ENCODE measurements around the gene NDUFAF7. TPM values are rescaled to one million over a fixed set of nuclear protein-coding genes. Genes with fewer than 3 reads are reported as not detected.
"Not testable (repeated sequence)": the region's sequence is repeated elsewhere in the genome, so short reads cannot be mapped to it uniquely, and the experiment has no call there.

NDUFAF7 gene
- total RNA-seq, 3 donors from 2014 or later = 16.4 to 22.1 (median 17.9) TPM

DNA sequence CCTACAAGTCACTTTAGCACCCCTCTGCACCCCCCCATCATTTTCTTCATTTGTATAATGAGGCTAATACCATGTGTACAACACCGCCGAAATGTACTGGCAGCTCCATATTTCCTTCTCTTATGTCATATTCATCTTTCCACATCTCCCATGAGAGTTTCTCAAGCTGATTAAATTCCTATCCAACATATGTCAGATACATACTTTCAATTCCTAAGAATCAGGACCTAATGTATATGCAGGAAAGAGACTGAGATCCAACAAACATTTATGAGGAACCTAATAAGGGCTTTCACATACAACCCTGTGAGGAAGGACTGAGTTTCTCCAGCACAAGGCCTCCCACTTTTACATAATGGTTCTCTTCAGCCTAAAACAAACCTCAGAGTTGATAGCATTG, 51.3 kb downstream of the NDUFAF7 start:
- no peaks in the 10 kb centered on the region for H3K4me1 Mint-ChIP-seq (ENCODE audit: low read depth)
- H3K4me3 Mint-ChIP-seq = no peak overlapping the region
- H3K27me3 Mint-ChIP-seq (ENCODE audit: low read depth) = no peaks in the 10 kb centered on the region
- H3K36me3 Mint-ChIP-seq (ENCODE audit: insufficient read depth) = peaks cover 22% of the 10 kb centered on the region
- ATAC-seq (no peak), DNase-seq (no peak)
- no peaks in the 10 kb centered on the region for H3K9me3 Mint-ChIP-seq

DNA sequence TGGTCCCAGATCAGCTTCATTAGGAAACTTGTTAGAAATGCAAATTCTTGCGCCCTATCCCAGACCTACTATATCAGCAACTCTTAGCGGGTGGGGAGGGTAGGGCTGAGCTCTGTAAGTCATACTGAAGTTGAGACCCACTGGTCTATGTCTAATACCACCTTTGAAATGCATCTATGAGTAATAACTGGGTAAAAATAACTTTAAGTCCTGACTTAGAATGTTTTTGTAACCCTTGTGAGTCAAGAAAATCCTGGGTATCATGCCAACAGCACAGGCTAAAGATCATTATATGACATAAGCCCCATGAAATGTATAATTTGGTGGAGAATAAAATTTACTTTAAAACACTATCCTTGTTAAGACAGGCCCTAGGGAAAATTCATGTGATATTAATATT, 51.7 kb downstream of the NDUFAF7 start:
- Mint-ChIP-seq H3K9me3 (no peaks in the 10 kb centered on the region), H3K27me3 (ENCODE audit: low read depth) (no peaks in the 10 kb centered on the region), H3K4me1 (ENCODE audit: low read depth) (no peaks in the 10 kb centered on the region), H3K36me3 (ENCODE audit: insufficient read depth) (peaks cover 26% of the 10 kb centered on the region), H3K4me3 (no peak overlapping the region)
- ATAC-seq (no peak), DNase-seq (no peak)

DNA sequence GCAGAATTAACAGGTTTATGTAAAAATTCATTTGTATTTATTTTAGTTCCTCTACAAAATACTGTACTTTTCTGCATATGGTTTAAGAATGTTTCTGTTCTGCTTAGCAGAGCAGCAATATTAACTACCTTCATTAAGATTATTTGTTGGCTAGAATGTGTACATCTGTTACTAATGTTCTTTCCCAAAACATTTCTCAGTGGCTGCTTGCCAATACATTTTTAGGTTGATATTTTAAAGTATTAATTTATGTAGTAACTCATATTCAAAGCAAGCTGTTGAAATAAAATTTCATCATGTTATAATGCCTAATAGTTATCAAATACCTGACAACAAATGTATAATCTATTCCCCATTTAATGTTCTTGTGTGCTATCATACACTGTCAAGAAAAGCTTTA, 52.9 kb downstream of the NDUFAF7 start:
- peaks cover 27% of the 10 kb centered on the region for H3K36me3 Mint-ChIP-seq (ENCODE audit: insufficient read depth)
- no peaks in the 10 kb centered on the region for H3K4me1 Mint-ChIP-seq (ENCODE audit: low read depth)
- no peak for DNase-seq
- ATAC-seq = no peak
- H3K4me3 Mint-ChIP-seq = no peak overlapping the region
- H3K27me3 Mint-ChIP-seq (ENCODE audit: low read depth) = no peaks in the 10 kb centered on the region
- no peaks in the 10 kb centered on the region for H3K9me3 Mint-ChIP-seq

DNA sequence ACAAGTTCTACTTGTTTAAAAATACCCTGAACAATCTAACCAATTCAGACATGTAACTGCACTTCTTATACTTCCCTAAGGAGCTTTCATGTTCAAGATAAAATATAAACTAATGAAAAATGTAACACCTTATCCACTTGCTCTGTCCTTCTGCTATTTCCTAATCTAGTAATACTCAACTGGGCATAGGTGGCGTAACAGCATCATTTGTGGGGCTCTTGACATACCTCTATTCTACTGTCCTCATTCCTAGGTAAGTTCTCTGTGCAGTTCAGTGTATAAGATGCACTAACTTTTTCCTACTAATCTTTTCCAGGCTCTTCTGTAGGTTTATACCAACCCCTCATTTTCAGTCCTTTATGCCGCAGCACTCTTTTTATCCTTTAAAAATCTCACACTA, 56.5 kb downstream of the NDUFAF7 start:
- H3K4me3 Mint-ChIP-seq = no peak overlapping the region
- peaks cover 28% of the 10 kb centered on the region for H3K36me3 Mint-ChIP-seq (ENCODE audit: insufficient read depth)
- ATAC-seq (no peak), DNase-seq (peak; percentile 12)
- H3K4me1 Mint-ChIP-seq (ENCODE audit: low read depth) = no peaks in the 10 kb centered on the region
- H3K9me3 Mint-ChIP-seq = no peaks in the 10 kb centered on the region
- H3K27me3 Mint-ChIP-seq (ENCODE audit: low read depth) = no peaks in the 10 kb centered on the region

DNA sequence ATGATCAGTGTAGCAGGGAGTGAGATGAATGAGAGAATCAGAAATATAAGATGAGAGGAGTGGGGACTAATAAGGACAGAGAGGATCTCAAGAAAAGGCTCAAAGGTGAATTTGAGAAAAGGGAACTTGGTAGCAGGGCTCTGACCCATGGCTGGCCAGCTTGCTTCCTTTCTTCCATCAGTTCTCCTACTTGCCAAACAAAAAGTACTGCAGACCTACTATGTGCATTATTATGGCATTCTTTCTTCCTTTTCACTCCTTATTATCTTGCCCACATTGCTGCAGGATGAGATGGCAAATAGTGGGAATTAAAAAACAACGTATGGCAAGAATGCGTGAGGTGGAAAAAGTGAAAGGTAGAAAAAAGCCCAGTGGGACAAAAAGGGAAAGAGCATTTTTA, 60.2 kb downstream of the NDUFAF7 start:
- ATAC-seq (no peak), DNase-seq (no peak)
- peaks cover 3% of the 10 kb centered on the region for H3K4me1 Mint-ChIP-seq (ENCODE audit: low read depth)
- H3K36me3 Mint-ChIP-seq (ENCODE audit: insufficient read depth) = peaks cover 27% of the 10 kb centered on the region
- no peaks in the 10 kb centered on the region for H3K27me3 Mint-ChIP-seq (ENCODE audit: low read depth)
- no peaks in the 10 kb centered on the region for H3K9me3 Mint-ChIP-seq
- H3K4me3 Mint-ChIP-seq = no peak overlapping the region

DNA sequence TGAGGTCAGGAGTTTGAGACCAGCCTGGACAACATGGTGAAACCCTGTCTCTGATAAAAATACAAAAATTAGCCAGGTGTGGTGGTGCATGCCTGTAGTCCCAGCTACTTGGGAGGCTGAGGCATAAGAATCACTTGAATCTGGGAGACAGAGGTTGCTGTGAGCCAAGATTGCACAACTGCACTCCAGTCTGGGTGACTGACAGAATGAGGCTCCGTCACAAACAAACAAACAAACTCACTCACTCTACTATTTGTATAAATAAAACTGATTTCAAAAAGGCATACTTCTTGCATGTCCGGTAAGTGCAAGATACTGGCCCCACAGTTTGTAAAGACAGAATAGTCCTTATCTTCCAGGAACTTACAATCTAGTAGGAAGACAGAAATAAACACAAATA, 63.4 kb downstream of the NDUFAF7 start:
- not testable (repeated sequence) for H3K27me3 Mint-ChIP-seq (ENCODE audit: low read depth); DNase-seq; H3K9me3 Mint-ChIP-seq; H3K4me3 Mint-ChIP-seq; ATAC-seq
- H3K36me3 Mint-ChIP-seq (ENCODE audit: insufficient read depth) = peaks cover 18% of the 10 kb centered on the region
- peaks cover 16% of the 10 kb centered on the region for H3K4me1 Mint-ChIP-seq (ENCODE audit: low read depth)

DNA sequence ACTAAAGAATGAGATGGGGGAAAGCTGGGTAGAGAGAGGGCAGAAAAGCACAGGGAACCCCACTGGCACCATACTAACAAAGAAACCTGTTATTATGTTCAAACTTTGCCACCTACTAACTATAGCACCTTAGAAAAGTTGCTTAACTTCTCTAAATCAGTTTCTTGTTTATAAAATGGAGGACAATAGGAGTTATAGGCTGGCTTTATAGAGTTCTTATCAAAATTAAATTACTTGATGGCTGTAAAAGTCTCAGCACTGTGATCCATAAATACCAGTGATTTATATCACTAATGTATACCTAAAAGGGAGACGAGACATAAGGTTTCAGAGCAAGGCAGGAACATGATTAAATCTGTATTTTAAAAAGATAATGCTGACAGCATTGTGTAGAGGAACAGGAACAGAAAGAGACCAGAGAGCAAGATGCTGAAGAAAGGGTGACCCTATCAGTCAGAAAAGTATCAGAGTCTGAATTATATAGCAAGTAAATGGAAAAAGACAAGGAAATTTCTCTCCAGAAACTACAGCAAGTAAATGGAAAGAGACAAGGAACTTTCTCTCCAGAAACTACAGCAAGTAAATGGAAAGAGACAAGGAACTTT, 64.1 kb downstream of the NDUFAF7 start:
- ATAC-seq (no peak), DNase-seq (no peak)
- Mint-ChIP-seq H3K4me1 (ENCODE audit: low read depth) (peaks cover 21% of the 10 kb centered on the region), H3K9me3 (no peaks in the 10 kb centered on the region), H3K36me3 (ENCODE audit: insufficient read depth) (peaks cover 20% of the 10 kb centered on the region), H3K27me3 (ENCODE audit: low read depth) (no peaks in the 10 kb centered on the region), H3K4me3 (no peak overlapping the region)

DNA sequence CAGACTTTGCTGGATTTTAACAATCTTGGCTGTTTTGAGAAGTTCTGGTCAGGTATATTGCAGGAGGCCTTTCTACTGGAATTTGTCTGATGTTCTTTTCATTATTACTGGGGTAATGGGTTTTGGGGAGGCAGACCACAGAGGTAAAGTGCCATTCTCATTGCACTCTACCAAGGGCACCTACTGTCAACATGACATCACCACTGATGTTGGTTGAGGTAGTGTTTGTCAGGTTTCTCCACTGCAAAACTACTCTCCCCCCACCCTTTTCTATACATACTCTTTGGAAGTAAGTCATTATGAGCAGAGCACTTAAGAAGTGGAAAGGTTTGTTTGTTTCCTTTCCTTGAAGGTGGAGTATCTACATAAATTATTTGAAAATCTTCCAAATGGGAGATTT, 66.2 kb downstream of the NDUFAF7 start:
- DNase-seq = no peak
- peaks cover 27% of the 10 kb centered on the region for H3K4me1 Mint-ChIP-seq (ENCODE audit: low read depth)
- no peak for ATAC-seq
- H3K4me3 Mint-ChIP-seq = no peak overlapping the region
- no peaks in the 10 kb centered on the region for H3K27me3 Mint-ChIP-seq (ENCODE audit: low read depth)
- peaks cover 12% of the 10 kb centered on the region for H3K36me3 Mint-ChIP-seq (ENCODE audit: insufficient read depth)
- H3K9me3 Mint-ChIP-seq = no peaks in the 10 kb centered on the region

Other genes with a start within 250 kb of the NDUFAF7 start
- 10 to 100 TPM; 11.3 to 18.2 (median 14.9) TPM for gene HEATR5B, start 147.3 kb upstream of the NDUFAF7 start, total RNA-seq
- 10 to 100 TPM; 17.0 to 18.4 (median 17.2) TPM for gene GPATCH11, start 147.1 kb upstream of the NDUFAF7 start, total RNA-seq
- gene EIF2AK2, start 74.7 kb upstream of the NDUFAF7 start, total RNA-seq = 10 to 100 TPM; 13.8 to 23.4 (median 21.2) TPM
- not detected for gene SULT6B1, start 43.0 kb upstream of the NDUFAF7 start, total RNA-seq
- gene CEBPZOS, start 35.2 kb upstream of the NDUFAF7 start, total RNA-seq = 10 to 100 TPM; 35.3 to 41.1 (median 37.0) TPM
- 100 to 1,000 TPM; 103 to 131 (median 117) TPM for gene CEBPZ, start 62 bp upstream of the NDUFAF7 start, total RNA-seq
- gene PRKD3, start 93.2 kb downstream of the NDUFAF7 start, total RNA-seq = 10 to 100 TPM; 39.8 to 66.9 (median 48.4) TPM
- gene QPCT, start 113.0 kb downstream of the NDUFAF7 start, total RNA-seq = 1 to 10 TPM; 5.5 to 7.0 (median 6.9) TPM